Mucosa of descending colon (tissue), 3 donors: ENCODE measurements around the gene RNASE2. TPM values are rescaled to one million over a fixed set of nuclear protein-coding genes. Genes with fewer than 3 reads are reported as not detected.

Source experiments
- ATAC-seq: fragments of 200-7000 bp; cut with Tn5 transposase; one replicate; pipeline ENCODE4 v1.9.1; 2020; ENCODE audit warnings: mild to moderate bottlenecking, moderate library complexity
- DNase-seq, 3 donors: peaks; one replicate each; pipeline ENCODE4 v3.0.0-alpha.2; 2020
- H3K36me3 ChIP-seq: fragments of 200-600 bp; one replicate; pipeline ENCODE4 v1.8.0; 2021; ENCODE audit warnings: low read depth, mild to moderate bottlenecking
- H3K4me1 ChIP-seq: fragments of 200-600 bp; one replicate; pipeline ENCODE4 v1.8.0; 2021; ENCODE audit warnings: low read depth, mild to moderate bottlenecking
- H3K4me3 ChIP-seq: fragments of 200-600 bp; one replicate; pipeline ENCODE4 v1.8.0; 2021; ENCODE audit warnings: mild to moderate bottlenecking
- H3K9me3 ChIP-seq: fragments of 200-600 bp; one replicate; pipeline ENCODE4 v1.8.0; 2021; ENCODE audit warnings: mild to moderate bottlenecking
- intact Hi-C, 2 donors: fragments of 100-400 bp; cut with DNase I in 1 of 2; cut with micrococcal nuclease in 1 of 2; formaldehyde crosslinking; loops; one replicate each; pipeline versions ENCODE4 v1.11.0 to v1.11.1; 2022; cut with DNase I, micrococcal nuclease
- total RNA-seq, 3 donors: library from RNA; stranded (reverse); fragmentation: NEBNext Ultra II Directional in 2 of 3; extraction: Animal tissue kit (Norgen Biotek cat#: 25700) in 2 of 3; gene quantifications; one replicate each; pipeline versions ENCODE4 v1.2.1 to v1.2.4, GENCODE V29; 2021 to 2023
- TF ChIP-seq, protein P1 (sequence below): fragments of 200-600 bp; IDR thresholded peaks from one replicate; pipeline ENCODE4 v1.8.0; 2022; ENCODE audit warnings: antibody characterized with exemption, mild to moderate bottlenecking
- donor health status: DM: no; HTN: no; CAD: no; lungs with moderate emphysema.
- donor health status: DM: no; HTN: no; CAD: no.
- donor health status: DM: no; HTN: yes; CAD: no.

The RNASE2 gene
- total RNA-seq, 3 donors from 2014 or later = 0.96 to 4.0 TPM; not detected in 1

DNA sequence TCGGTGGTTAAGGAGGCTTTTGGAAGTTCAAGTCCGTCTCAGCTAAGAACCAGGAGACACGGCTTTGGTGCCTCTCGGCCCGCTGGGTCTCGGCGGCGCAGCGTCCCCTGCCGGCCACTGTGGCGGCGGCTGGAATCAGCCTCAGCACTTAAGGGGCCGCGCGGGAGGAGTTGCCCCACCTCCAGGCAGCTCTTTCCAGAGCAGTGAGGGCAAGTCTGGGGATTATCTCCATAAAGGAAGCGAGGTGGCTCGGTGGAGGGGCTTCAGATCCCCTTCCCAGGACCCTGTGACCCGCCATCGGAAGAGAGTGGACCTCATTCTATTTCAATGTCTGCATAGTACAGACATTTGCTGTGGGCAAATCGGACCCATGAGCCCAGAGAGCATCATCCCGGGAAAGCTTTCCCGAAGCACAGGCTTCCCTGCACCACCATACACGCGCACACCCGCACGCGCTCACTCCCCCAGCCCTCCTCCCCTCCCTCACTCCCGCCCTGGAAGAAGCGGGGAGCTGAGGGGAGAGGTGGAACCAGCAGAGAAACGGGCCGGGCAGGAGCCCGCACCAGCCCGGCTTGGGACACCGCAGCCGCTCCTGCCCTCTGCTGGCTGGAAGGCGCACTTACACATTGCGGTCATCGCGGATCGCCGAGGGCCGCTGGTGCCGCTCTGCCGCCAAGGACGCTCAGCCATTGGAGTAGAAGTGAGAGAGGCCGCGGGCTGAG lies 15.9 kb downstream of the RNASE2 start:
- peak; percentile 98 for ATAC-seq
- no peaks in the 10 kb centered on the region for H3K9me3 ChIP-seq
- TF ChIP-seq, protein P1, sequence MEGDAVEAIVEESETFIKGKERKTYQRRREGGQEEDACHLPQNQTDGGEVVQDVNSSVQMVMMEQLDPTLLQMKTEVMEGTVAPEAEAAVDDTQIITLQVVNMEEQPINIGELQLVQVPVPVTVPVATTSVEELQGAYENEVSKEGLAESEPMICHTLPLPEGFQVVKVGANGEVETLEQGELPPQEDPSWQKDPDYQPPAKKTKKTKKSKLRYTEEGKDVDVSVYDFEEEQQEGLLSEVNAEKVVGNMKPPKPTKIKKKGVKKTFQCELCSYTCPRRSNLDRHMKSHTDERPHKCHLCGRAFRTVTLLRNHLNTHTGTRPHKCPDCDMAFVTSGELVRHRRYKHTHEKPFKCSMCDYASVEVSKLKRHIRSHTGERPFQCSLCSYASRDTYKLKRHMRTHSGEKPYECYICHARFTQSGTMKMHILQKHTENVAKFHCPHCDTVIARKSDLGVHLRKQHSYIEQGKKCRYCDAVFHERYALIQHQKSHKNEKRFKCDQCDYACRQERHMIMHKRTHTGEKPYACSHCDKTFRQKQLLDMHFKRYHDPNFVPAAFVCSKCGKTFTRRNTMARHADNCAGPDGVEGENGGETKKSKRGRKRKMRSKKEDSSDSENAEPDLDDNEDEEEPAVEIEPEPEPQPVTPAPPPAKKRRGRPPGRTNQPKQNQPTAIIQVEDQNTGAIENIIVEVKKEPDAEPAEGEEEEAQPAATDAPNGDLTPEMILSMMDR = peak; percentile 82
- no peaks in the 10 kb centered on the region for H3K36me3 ChIP-seq
- H3K4me1 ChIP-seq = peaks cover 2% of the 10 kb centered on the region
- peak; percentile 77 to 86 (median 85) for DNase-seq
- intact Hi-C loops = loop anchor here in 1 of 2 donors (10.0 kb wide), 1 partner anchor 116 kb away; no protein-coding TSS in a partner anchor
- H3K4me3 ChIP-seq = no peak overlapping the region

DNA sequence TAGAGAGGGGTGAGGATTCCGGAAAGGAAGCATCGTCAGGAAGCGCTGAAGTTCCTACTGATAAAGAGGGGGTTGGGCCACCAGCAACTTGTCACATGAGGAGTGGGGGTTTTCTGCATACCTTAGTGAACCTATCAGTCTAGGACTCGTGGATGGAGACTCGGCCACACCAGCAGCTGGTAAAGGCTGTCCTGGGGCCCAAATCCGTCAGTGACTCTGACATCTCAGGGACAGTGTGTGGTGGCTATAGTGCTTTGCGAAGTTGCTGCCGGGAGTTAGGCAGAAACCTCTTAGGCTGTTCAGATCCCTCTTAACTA lies 16.4 kb downstream of the RNASE2 start:
- Histone ChIP-seq H3K36me3 (no peaks in the 10 kb centered on the region), H3K9me3 (no peaks in the 10 kb centered on the region), H3K4me1 (peaks cover 2% of the 10 kb centered on the region), H3K4me3 (no peak overlapping the region)
- peak; percentile 35 for ATAC-seq
- intact Hi-C loops = loop anchor here in 1 of 2 donors (10.0 kb wide), 1 partner anchor 117 kb away; no protein-coding TSS in a partner anchor
- no peak for DNase-seq
- TF ChIP-seq, protein P1 = no peak

DNA sequence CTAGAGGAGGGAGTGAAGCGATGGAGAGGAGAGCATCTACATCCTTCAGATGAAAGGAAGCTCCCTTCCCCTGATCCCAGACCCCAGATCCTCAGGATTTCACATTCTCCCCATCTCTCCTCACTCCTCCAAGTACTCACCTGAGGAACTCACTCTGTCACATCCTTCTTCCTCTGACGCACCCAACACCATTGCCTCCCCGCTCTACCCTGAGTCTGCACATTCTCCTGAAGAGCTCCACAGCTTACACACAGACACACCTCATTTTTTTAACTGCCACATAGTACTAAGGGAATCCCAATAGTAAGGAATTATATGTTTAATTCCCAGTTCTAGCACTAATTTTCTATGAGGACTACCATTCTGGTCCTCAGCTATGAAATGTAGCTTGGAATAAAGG lies 18.2 kb downstream of the RNASE2 start:
- intact Hi-C loops = loop anchor here in 1 of 2 donors (10.0 kb wide), 1 partner anchor 119 kb away; no protein-coding TSS in a partner anchor
- Histone ChIP-seq H3K4me3 (no peak overlapping the region), H3K36me3 (no peaks in the 10 kb centered on the region), H3K4me1 (peaks cover 2% of the 10 kb centered on the region), H3K9me3 (no peaks in the 10 kb centered on the region)
- no peak for DNase-seq
- ATAC-seq = no peak
- TF ChIP-seq, protein P1 = no peak

DNA sequence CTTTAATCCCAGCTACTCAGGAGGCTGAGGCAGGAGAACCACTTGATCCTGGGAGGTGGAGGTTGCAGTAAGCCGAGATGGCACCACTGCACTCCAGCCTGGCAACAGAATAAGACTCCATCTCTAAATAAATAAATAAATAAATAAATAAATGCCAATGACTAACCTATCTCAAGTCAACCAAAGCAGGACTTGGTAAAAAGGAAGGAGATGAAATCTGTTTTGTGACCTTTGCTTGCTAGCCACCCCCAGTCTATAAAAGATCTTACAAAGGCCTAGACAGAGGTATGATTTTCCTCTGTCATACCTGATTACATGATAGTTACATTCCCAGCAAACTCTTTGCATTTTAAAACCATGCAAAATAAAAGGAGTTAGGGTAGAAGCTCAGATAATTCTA lies 21.0 kb downstream of the RNASE2 start:
- no peaks in the 10 kb centered on the region for H3K36me3 ChIP-seq
- H3K4me1 ChIP-seq = no peaks in the 10 kb centered on the region
- no peaks in the 10 kb centered on the region for H3K9me3 ChIP-seq
- TF ChIP-seq, protein P1 = no peak
- no peak overlapping the region for H3K4me3 ChIP-seq
- intact Hi-C loops = loop anchor here in 1 of 2 donors (10.0 kb wide), 1 partner anchor 121 kb away; no protein-coding TSS in a partner anchor
- no peak for ATAC-seq
- DNase-seq = no peak

DNA sequence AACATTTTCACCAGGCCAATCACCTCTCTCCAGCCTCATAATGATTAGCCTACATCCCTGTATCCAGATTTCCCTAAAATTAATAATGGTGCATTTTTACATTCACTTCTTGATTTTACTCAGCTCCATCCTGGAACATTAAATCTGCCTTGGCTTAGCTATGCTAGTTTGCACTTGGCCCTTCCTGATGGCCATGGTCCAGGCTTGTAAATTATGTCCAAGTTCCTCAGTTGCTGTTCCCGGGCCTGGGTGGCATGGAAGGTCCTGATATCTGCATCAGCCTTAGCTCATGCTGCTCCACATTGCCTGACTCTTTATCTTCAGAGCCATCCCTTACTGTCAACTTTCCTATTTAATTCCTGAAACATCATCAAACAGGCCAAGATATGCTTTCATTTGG lies 23.4 kb downstream of the RNASE2 start:
- no peak for DNase-seq

More for the DNA sequence above, 23.4 kb downstream of the RNASE2 start:
- no peaks in the 10 kb centered on the region for H3K4me1 ChIP-seq
- ATAC-seq = peak; percentile 76
- TF ChIP-seq, protein P1 = no peak
- intact Hi-C loops = loop anchor here in 1 of 2 donors (10.0 kb wide), 1 partner anchor 124 kb away; no protein-coding TSS in a partner anchor
- no peak overlapping the region for H3K4me3 ChIP-seq
- no peaks in the 10 kb centered on the region for H3K36me3 ChIP-seq
- H3K9me3 ChIP-seq = no peaks in the 10 kb centered on the region
